Choroid plexus epithelial cell (primary cell): ENCODE results near the gene GDAP1L1.
"Not testable (repeated sequence)": the region's sequence is repeated elsewhere in the genome, so short reads cannot be mapped to it uniquely, and the experiment has no call there.

ENCODE experiments used
- DNase-seq: peaks from one replicate; pipeline ENCODE4 v3.0.0-alpha.2; 2010; ENCODE audit warnings: low read depth
- H3K4me3 ChIP-seq: 2 replicates; pipeline ENCODE4 v1.5.1; 2011; ENCODE audit warnings: low read depth, mild to moderate bottlenecking, control low read depth, low read length, moderate library complexity
- TF ChIP-seq, protein P1 (sequence below): conservative IDR thresholded peaks from 2 replicates; pipeline ENCODE4 v1.5.1; 2011; ENCODE audit warnings: low read depth, mild to moderate bottlenecking, control low read depth, inconsistent platforms, low read length, moderate library complexity

GDAP1L1 gene

DNA sequence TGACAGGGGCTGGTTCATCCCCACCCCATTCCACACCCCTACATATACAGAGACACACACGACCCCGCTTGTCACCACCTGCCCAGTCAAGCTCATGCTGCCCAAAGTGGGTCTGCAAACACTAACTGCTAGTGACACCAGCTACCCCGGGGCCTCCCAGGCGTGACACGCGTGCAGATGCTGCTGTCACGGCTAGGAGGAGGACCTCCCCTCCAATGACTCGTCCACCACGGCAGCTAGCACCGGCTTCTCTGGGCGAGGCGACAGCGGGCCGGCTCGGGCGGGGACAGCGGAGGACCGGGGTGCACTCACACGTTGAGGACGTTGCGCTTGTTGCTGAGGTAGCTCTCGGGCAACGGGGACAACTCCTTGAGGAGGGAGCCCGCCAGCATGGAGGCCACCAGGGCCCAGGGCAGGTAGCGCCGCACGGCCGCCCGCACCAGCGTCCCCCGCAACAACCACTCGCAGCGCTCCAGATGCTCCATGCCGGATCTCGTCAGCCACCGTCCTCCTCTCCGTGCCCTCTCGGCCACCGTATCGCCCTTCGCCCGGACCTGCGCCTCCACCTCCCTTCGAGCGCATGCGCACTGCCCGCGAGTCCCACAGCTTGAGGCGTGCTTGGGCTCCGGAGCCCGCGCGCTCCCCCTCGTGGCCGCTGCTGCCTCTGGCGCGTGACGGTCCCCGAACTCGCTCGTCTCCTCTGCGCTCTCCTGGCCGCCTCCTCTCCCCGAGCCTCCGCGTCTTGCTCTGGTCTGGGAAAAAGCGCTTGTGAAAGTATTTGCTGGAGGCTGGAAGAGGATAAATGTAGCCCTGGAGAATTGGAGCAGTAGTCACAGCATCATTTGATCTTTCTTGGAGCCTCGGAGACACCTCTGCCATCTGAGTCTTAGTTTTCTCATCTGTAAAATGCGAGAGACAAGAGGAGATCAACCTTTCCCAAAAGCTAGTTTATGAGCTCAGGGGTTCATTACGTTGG is 63.8 kb downstream of the GDAP1L1 start, which contains the start of gene FITM2:
TSS of gene FITM2 (minus strand) at position 539 of the 976 bp plus-strand sequence. CDS start at position 485, 54 bp downstream.
- H3K4me3 ChIP-seq, result peak within 1 kb of the TSS; percentile 85
- peak; percentile 98 for DNase-seq
- TF ChIP-seq, protein P1, sequence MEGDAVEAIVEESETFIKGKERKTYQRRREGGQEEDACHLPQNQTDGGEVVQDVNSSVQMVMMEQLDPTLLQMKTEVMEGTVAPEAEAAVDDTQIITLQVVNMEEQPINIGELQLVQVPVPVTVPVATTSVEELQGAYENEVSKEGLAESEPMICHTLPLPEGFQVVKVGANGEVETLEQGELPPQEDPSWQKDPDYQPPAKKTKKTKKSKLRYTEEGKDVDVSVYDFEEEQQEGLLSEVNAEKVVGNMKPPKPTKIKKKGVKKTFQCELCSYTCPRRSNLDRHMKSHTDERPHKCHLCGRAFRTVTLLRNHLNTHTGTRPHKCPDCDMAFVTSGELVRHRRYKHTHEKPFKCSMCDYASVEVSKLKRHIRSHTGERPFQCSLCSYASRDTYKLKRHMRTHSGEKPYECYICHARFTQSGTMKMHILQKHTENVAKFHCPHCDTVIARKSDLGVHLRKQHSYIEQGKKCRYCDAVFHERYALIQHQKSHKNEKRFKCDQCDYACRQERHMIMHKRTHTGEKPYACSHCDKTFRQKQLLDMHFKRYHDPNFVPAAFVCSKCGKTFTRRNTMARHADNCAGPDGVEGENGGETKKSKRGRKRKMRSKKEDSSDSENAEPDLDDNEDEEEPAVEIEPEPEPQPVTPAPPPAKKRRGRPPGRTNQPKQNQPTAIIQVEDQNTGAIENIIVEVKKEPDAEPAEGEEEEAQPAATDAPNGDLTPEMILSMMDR, result peak; percentile 84

DNA sequence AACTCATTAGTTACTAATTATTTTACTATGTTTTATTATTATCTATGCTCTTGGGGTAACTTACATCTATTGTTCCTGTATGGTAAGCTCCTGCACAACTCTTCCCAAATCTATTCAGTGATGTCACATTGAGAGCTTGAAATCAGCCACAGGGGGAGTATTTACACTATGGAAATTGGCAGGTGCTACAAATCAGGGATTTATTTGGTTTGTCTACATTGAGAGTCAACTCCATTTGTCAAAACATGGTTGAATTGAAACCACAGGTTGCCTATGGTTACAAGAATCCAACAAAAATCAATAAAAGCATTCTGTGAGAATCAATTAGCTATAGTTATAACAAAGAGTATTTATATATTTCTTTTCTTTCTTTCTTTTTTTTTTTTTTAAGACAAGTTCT is 67.8 kb downstream of the GDAP1L1 start:
- TF ChIP-seq, protein P1, result no peak
- H3K4me3 ChIP-seq, result no peak overlapping the region
- DNase-seq, result no peak

DNA sequence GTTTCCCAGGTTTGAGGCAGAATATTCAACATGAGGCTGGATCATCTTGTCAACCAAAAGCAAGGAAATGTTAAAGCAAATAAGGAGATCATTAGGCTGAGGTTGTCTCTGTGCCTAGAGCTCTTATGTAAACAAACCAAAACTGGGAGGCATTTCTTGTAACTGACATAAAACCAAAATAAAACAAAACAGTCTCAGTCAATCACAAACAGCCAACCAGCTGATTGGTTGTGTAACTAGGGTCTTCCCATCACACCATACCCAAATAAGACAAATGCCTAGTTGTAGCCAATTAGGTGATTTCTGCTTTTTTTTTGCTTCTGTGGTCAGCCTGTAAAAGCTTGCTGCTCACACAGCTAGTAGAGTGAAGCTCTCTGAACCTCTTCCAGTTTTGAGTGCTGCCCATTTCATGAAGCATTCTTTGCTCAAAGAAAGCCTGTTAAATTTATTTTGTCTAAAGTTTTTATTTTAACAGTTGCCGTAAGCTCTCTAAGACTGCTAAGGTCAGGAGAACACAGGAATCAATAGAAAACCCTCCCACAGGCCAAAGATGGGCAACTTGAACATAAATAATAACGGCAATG is 72.8 kb downstream of the GDAP1L1 start:
- no peak for DNase-seq
- TF ChIP-seq, protein P1, result no peak
- no peak overlapping the region for H3K4me3 ChIP-seq

DNA sequence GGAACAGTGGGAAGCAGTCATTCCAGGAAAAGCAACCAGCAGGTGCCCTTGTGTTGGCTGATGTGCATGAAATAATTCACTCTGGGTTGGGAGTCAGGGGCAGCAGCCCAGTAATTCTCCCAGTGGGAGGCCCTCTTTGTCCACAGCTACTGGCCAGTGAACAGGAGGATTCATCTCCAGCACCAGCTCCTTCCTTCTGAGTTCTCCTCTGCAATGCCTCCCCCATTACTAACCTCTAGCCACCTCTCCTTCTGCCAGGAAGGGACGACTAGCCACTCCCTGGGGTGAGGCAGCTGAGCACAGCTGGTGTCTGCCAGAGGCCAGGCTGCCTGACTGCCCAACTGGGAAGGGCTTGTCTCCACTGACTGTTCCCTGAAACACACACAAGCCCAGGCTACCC is 77.2 kb downstream of the GDAP1L1 start:
- no peak for DNase-seq
- H3K4me3 ChIP-seq, result no peak overlapping the region
- TF ChIP-seq, protein P1, result no peak

DNA sequence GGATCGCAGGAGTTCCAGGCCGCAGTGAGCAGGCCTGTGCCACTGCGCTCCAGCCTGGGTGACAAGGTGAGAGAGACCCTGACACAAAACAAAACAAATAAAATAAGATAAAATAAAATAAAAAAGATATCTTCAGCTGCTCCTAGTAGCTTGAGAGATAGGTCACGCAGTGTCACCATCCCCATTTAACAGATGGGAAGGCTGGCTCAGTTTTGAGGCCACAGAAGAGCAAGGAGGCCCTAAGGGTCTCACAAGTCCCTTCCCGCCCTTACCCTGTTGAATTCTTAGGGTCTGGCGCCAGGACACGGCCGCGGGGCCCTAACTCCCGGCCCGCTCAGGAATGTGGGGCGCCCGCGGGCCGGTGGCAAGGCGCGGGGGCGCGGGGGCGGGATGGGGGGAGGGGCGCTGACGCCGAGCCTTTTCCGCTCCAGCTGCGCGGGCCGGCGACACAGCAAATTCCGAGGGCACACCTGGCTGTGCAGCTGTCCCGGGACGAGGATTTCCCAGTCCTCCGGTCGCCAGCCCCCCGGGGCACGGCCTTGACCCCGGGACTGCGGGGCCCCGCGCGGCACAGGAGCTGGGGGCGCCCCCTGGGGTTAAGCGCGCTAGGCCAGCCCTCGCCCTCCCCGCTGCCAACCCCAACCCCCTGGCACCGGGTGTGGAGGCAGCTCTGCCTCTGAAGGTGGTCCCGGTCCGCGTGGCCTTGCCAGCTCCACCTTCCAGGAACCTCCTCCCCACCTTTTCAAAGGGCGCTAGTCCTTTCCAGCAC is 79.5 kb downstream of the GDAP1L1 start:
- no peak overlapping the region for H3K4me3 ChIP-seq
- TF ChIP-seq, protein P1, result no peak
- no peak for DNase-seq

DNA sequence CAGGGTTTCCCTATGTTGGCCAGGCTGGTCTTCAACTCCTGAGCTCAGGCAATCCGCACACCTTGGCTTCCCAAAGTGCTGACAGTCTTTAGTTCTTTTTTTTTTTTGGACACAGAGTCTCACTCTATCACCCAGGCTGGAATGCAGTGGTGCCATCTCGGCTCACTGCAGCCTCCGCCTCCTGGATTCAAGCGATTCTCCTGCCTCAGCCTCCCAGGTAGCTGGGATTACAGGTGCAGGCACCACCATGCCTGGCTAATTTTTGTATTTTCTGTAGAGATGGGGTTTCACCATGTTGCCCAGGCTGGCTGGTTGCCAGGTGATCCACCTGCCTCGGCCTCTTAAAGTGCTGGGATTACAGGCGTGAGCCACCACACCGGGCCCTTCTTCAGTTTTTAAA is 80.6 kb downstream of the GDAP1L1 start:
- not testable (repeated sequence) for DNase-seq, H3K4me3 ChIP-seq

DNA sequence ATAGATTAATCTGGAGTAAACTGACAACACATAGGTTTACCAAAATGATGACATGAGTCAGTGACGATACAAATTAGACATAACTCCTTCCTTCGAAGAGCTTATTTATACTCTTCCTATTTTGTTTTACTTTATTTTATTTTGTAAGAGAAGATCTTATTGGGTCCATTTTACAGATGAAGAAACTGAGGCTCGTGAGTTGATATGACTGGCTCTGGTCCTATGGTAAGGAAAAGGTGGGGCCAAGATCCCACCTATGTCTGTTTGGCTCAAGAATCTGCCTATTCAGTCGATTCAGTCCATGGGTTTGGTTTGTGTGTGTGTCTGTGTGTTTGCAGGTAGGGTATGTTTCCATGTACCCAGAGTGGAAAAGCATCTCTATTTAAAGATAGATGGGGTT is 81.3 kb downstream of the GDAP1L1 start:
- TF ChIP-seq, protein P1, result no peak
- no peak overlapping the region for H3K4me3 ChIP-seq
- no peak for DNase-seq
